ENCODE results near the gene C5orf22. TPM values are rescaled to one million over a fixed set of nuclear protein-coding genes. Genes with fewer than 3 reads are reported as not detected.

The C5orf22 gene
- total and polyA plus RNA-seq, 10 of the 15 experiments (the other 5 are each of a cell fraction or from before 2014, with no cell fraction given), result 10.5 to 35.5 (median 24.0) TPM

GRCh38 chr5:31551878-31552277, 19.8 kb downstream of the C5orf22 start (continued):
- TF ChIP-seq FOS (IDR thresholded peaks at IDR 0.05; ENCODE audit: borderline replicate concordance, extremely low read depth, insufficient read length) (no peak), FOXK2 (IDR thresholded peaks at IDR 0.05) (no peak), EED (IDR thresholded peaks at IDR 0.05; ENCODE audit: low read depth) (no peak), RELA (IDR thresholded peaks at IDR 0.05; ENCODE audit: borderline replicate concordance, partially characterized antibody) (no peak), NFIC (IDR thresholded peaks at IDR 0.05; ENCODE audit: low read depth, low read length) (no peak), SKIL (IDR thresholded peaks at IDR 0.05; ENCODE audit: low read depth, poor library complexity, severe bottlenecking) (no peak), ATF3 (IDR thresholded peaks at IDR 0.05; ENCODE audit: borderline replicate concordance, extremely low read depth, low read depth, low read length) (no peak), SUPT20H (IDR thresholded peaks at IDR 0.05; ENCODE audit: borderline replicate concordance, control insufficient read depth, low read depth, low read length) (no peak), CBX5 (IDR thresholded peaks at IDR 0.05; ENCODE audit: low read depth) (no peak), TAF1 (IDR thresholded peaks at IDR 0.05; ENCODE audit: borderline replicate concordance, low read depth, low read length) (no peak)

DNA sequence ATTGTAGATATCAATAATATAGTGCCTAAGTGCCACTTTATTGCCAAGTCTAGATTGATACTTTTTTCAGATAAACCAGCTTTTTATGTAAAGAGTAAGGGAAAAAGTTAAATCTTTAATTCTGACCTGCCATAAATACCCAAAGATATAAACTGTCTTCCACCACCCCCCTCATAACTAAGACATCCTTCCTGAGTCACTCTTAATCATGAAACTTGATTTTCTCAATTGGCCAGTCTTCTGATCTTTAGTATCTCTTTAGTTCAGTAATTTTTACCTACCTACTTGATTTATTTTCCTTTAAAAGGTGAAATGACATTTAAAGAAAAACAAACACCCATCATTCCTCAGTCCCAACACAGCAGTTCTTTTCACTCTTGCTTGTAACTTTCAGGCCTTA, 21.8 kb downstream of the C5orf22 start:
- SMC1A ChIA-PET (ENCODE audit: uncharacterized antibody, unreplicated experiment), result no interaction called here
- POLR2A ChIA-PET, result no interaction called here
- TF ChIP-seq, protein P1, sequence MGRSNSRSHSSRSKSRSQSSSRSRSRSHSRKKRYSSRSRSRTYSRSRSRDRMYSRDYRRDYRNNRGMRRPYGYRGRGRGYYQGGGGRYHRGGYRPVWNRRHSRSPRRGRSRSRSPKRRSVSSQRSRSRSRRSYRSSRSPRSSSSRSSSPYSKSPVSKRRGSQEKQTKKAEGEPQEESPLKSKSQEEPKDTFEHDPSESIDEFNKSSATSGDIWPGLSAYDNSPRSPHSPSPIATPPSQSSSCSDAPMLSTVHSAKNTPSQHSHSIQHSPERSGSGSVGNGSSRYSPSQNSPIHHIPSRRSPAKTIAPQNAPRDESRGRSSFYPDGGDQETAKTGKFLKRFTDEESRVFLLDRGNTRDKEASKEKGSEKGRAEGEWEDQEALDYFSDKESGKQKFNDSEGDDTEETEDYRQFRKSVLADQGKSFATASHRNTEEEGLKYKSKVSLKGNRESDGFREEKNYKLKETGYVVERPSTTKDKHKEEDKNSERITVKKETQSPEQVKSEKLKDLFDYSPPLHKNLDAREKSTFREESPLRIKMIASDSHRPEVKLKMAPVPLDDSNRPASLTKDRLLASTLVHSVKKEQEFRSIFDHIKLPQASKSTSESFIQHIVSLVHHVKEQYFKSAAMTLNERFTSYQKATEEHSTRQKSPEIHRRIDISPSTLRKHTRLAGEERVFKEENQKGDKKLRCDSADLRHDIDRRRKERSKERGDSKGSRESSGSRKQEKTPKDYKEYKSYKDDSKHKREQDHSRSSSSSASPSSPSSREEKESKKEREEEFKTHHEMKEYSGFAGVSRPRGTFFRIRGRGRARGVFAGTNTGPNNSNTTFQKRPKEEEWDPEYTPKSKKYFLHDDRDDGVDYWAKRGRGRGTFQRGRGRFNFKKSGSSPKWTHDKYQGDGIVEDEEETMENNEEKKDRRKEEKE (IDR thresholded peaks at IDR 0.05), result no peak
- TF ChIP-seq SMAD5 (IDR thresholded peaks at IDR 0.05; ENCODE audit: low read depth) (no peak), CHD1 (IDR thresholded peaks at IDR 0.05; ENCODE audit: low read depth, low read length) (no peak), RCOR1 (conservative IDR thresholded peaks at IDR 0.05; ENCODE audit: low read depth, low read length) (no peak), STAT3 (IDR thresholded peaks at IDR 0.05; ENCODE audit: low read depth, low read length) (no peak), CEBPB (IDR thresholded peaks at IDR 0.05; ENCODE audit: borderline replicate concordance in 1 of 2, low read depth in 2 of 2, low read length in 2 of 2) (no peak), BRCA1 (IDR thresholded peaks at IDR 0.05; ENCODE audit: low read depth, low read length) (no peak), MTA3 (IDR thresholded peaks at IDR 0.05; ENCODE audit: borderline replicate concordance, low read length) (no peak)

More for the DNA sequence above, 21.8 kb downstream of the C5orf22 start:
- no peak overlapping the region for H3K4me2 ChIP-seq (ENCODE audit: control insufficient read depth, insufficient read depth)
- ATAC-seq (no peak), DNase-seq (ENCODE audit: low read depth, low spot score) (no peak), FAIRE-seq (peak; percentile 18)
- H3K9ac ChIP-seq (ENCODE audit: control insufficient read depth, insufficient read depth, low read length), result no peak overlapping the region
- no peak overlapping the region for H3K4me3 ChIP-seq
- ChIA-PET RAD21 (ENCODE audit: unreplicated experiment) (no interaction called here), CTCF (no interaction called here)
- TSS peak; percentile 53 for BruUV-seq (replicated peaks)
- H2AFZ ChIP-seq (ENCODE audit: control insufficient read depth, low read depth, low read length), result no peak overlapping the region
- H3K79me2 ChIP-seq (ENCODE audit: control insufficient read depth, insufficient read depth, low read length), result no peaks in the 10 kb centered on the region
- in situ Hi-C loops (cut with MboI) (no loop called here), intact Hi-C loops (cut with micrococcal nuclease; ENCODE audit: unreplicated experiment) (no loop called here)
- H3K27me3 ChIP-seq (replicated peaks in 1 of 2; ENCODE audit: control insufficient read depth in 2 of 2, insufficient read depth in 2 of 2, low read length in 1 of 2), result no peaks in the 10 kb centered on the region
- no peak overlapping the region for H3K27ac ChIP-seq (ENCODE audit: control insufficient read depth, insufficient read depth)
- peaks cover 1 to 12% of the 10 kb centered on the region in 2 experiments; a peak in 3 of 4 replicates for H3K36me3 ChIP-seq (ENCODE audit: control insufficient read depth in 2 of 2, insufficient read depth in 2 of 2, low read length in 1 of 2)
- no peaks in the 10 kb centered on the region for H3K9me3 ChIP-seq (replicated peaks; ENCODE audit: control insufficient read depth, insufficient read depth, low read length)
- H4K20me1 ChIP-seq (ENCODE audit: control insufficient read depth, insufficient read depth), result no peaks in the 10 kb centered on the region
- H3K4me1 ChIP-seq (ENCODE audit: control insufficient read depth, insufficient read depth, low read length), result no peaks in the 10 kb centered on the region
